Measurements from ENCODE around the gene NDUFV3. TPM values are rescaled to one million over a fixed set of nuclear protein-coding genes. Genes with fewer than 3 reads are reported as not detected.

The NDUFV3 gene
- total and polyA plus RNA-seq, 2 experiments from 2014 or later = 51.5 to 71.2 TPM

GRCh38 chr21:42878993-42879787 lies 13.9 kb upstream of the NDUFV3 start, which contains the start of gene WDR4:
Gene WDR4, minus strand, starts transcription at chr21:42879539. Its CDS starts 44 bp downstream, at chr21:42879495.
- Histone ChIP-seq H3K27me3 (ENCODE audit: insufficient read depth) (no peaks in the 10 kb centered on the region), H3K36me3 (ENCODE audit: insufficient read depth) (peaks cover 19% of the 10 kb centered on the region), H3K27ac (ENCODE audit: low read depth) (peak within 1 kb of the TSS; percentile 94), H3K4me2 (peak within 1 kb of the TSS; percentile 90), H3F3A (replicated peaks; ENCODE audit: low read depth) (peaks cover 25% of the 10 kb centered on the region), H3K4me3 (peak within 1 kb of the TSS; percentile 89), H3K79me2 (replicated peaks; ENCODE audit: insufficient read depth) (peaks cover 58% of the 10 kb centered on the region), H2AFZ (no peak within 1 kb of the TSS; the same call in 1 of the 2 replicates), H3K4me1 (ENCODE audit: insufficient read depth) (peaks cover 13% of the 10 kb centered on the region), H3K9me2 (ENCODE audit: insufficient read depth) (no peaks in the 10 kb centered on the region), H4K20me1 (replicated peaks; ENCODE audit: insufficient read depth) (peaks cover 16% of the 10 kb centered on the region)
- peaks cover 4% of the 10 kb centered on the region; the same call in 2 of the 3 replicates for H3K9me3 Mint-ChIP-seq
- H3K36me3 Mint-ChIP-seq (ENCODE audit: low read depth) = peaks cover 50% of the 10 kb centered on the region
- peak; percentile 95 for ATAC-seq
- H3K4me3 Mint-ChIP-seq = peak within 1 kb of the TSS; percentile 95
- H3K4me1 Mint-ChIP-seq = peaks cover 17% of the 10 kb centered on the region
- peak within 1 kb of the TSS; percentile 99 for H3K27ac Mint-ChIP-seq
- DNase-seq (ENCODE audit: low spot score) = peak; percentile 98
- peaks cover 16% of the 10 kb centered on the region for H3K27me3 Mint-ChIP-seq (ENCODE audit: insufficient read depth, low read depth, poor library complexity)
- TF ChIP-seq ZNF114 (CRISPR knock-in tag; IDR thresholded peaks at IDR 0.05) (no peak), POLR2AphosphoS5 (IDR thresholded peaks at IDR 0.05; ENCODE audit: low read depth) (peak; percentile 95), EZH2 (IDR thresholded peaks at IDR 0.05; ENCODE audit: low read depth, unreplicated experiment) (no peak), STAT1 (IDR thresholded peaks at IDR 0.05; ENCODE audit: unreplicated experiment) (no peak), CREB1 (CRISPR knock-in tag; IDR thresholded peaks at IDR 0.05; ENCODE audit: low read depth) (peak; percentile 99), ETS1 (IDR thresholded peaks at IDR 0.05) (peak; percentile 78; the same call in 1 of the 2 replicates)

GRCh38 chr21:42880352-42880751 lies 12.8 kb upstream of the NDUFV3 start:
- peaks cover 15% of the 10 kb centered on the region for H3K27me3 Mint-ChIP-seq (ENCODE audit: insufficient read depth, low read depth, poor library complexity)
- H3K27me3 ChIP-seq (ENCODE audit: insufficient read depth) = no peaks in the 10 kb centered on the region
- H3K4me1 ChIP-seq (ENCODE audit: insufficient read depth) = peaks cover 13% of the 10 kb centered on the region
- H3K4me2 ChIP-seq = peak overlapping the region; percentile 90
- H3K4me3 ChIP-seq = peak overlapping the region; percentile 89
- H3K79me2 ChIP-seq (replicated peaks; ENCODE audit: insufficient read depth) = peaks cover 51% of the 10 kb centered on the region
- ATAC-seq (no peak), DNase-seq (ENCODE audit: low spot score) (no peak)
- H3K27ac Mint-ChIP-seq = peak overlapping the region; percentile 99
- no peak overlapping the region for H2AFZ ChIP-seq
- H3F3A ChIP-seq (replicated peaks; ENCODE audit: low read depth) = peaks cover 21% of the 10 kb centered on the region
- H3K4me1 Mint-ChIP-seq = peaks cover 13% of the 10 kb centered on the region
- H3K9me3 Mint-ChIP-seq = peaks cover 4% of the 10 kb centered on the region; the same call in 2 of the 3 replicates
- H3K9me2 ChIP-seq (ENCODE audit: insufficient read depth) = no peaks in the 10 kb centered on the region
- peaks cover 40% of the 10 kb centered on the region for H3K36me3 Mint-ChIP-seq (ENCODE audit: low read depth)
- peak overlapping the region; percentile 95 for H3K4me3 Mint-ChIP-seq
- peak overlapping the region; percentile 57; the same call in 1 of the 2 replicates for H3K27ac ChIP-seq (ENCODE audit: low read depth)
- H4K20me1 ChIP-seq (replicated peaks; ENCODE audit: insufficient read depth) = peaks cover 13% of the 10 kb centered on the region
- H3K36me3 ChIP-seq (ENCODE audit: insufficient read depth) = peaks cover 12% of the 10 kb centered on the region
- TF ChIP-seq REST (IDR thresholded peaks at IDR 0.05; ENCODE audit: unreplicated experiment) = no peak
- TF ChIP-seq CREB1 (CRISPR knock-in tag; IDR thresholded peaks at IDR 0.05; ENCODE audit: low read depth) = no peak
- no peak for TF ChIP-seq EZH2 (IDR thresholded peaks at IDR 0.05; ENCODE audit: low read depth, unreplicated experiment)
- TF ChIP-seq ZNF462 (CRISPR knock-in tag; IDR thresholded peaks at IDR 0.05) = no peak
- no peak for TF ChIP-seq EZH2phosphoT487 (IDR thresholded peaks at IDR 0.05; ENCODE audit: unreplicated experiment)
- TF ChIP-seq STAT1 (IDR thresholded peaks at IDR 0.05; ENCODE audit: unreplicated experiment) = no peak

Measured in GM23338 (cell line).